Peyer's patch (tissue), 4 donors: ENCODE results near the gene PIAS1.

Experiments used
- CTCF ChIP-seq, 6 experiments: fragments of 450-650 bp in 4 of 6; fragments of 200-600 bp in 2 of 6; sonication (generic) in 1 of 6; IDR thresholded peaks; one replicate each; pipeline ENCODE4 v1.5.1; 2017 to 2019; ENCODE audit warnings: antibody characterized with exemption in 6 of 6, mild to moderate bottlenecking in 3 of 6, moderate library complexity in 1 of 6
- POLR2A ChIP-seq, 2 donors: fragments of 450-650 bp; IDR thresholded peaks; one replicate each; pipeline ENCODE4 v1.5.1; 2017; ENCODE audit warnings: antibody characterized with exemption in 2 of 2, mild to moderate bottlenecking in 2 of 2, moderate library complexity in 2 of 2

DNA sequence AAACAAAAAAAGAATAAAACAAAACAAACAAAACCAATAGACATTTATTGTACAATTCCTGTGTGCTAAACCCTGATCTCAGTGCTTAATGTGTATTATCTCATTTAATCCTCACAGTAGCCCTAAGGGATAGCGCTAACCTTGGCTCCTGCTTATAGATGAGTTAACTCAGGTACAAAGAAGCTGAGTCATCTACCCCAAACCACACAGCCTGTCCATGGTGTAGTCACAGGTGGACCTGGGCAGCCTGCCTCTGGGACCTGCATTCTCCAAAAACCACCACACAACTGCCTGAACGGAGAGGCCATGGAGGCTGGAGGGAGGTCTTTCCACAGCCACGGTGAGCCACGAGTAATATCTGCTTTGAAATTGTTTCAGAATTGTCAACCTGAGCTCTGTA is 180.9 kb downstream of the PIAS1 start:
- TF ChIP-seq CTCF (IDR thresholded peaks at IDR 0.05) (no peak), POLR2A (IDR thresholded peaks at IDR 0.05) (no peak)
